Measurements from ENCODE around the gene SORBS1.

DNA sequence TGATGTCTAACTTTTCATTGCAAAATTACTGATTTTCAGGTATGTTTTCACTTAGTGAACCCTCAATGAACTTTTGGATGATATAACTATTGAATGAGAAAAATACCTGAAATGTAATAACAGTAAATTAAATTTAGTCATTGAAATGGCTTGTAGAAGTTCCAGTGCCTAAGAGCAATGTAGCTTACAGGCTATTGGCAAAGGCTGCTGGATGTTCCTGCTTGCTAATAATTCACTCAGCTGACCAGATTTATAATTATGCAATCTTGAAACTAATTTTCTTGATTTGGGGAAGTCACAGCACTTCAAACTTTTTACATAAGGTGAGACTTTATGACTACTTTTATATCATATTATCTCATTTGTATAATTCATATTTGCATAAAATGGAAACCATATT lies 73.2 kb downstream of the SORBS1 start:
- TF ChIP-seq, protein P1, sequence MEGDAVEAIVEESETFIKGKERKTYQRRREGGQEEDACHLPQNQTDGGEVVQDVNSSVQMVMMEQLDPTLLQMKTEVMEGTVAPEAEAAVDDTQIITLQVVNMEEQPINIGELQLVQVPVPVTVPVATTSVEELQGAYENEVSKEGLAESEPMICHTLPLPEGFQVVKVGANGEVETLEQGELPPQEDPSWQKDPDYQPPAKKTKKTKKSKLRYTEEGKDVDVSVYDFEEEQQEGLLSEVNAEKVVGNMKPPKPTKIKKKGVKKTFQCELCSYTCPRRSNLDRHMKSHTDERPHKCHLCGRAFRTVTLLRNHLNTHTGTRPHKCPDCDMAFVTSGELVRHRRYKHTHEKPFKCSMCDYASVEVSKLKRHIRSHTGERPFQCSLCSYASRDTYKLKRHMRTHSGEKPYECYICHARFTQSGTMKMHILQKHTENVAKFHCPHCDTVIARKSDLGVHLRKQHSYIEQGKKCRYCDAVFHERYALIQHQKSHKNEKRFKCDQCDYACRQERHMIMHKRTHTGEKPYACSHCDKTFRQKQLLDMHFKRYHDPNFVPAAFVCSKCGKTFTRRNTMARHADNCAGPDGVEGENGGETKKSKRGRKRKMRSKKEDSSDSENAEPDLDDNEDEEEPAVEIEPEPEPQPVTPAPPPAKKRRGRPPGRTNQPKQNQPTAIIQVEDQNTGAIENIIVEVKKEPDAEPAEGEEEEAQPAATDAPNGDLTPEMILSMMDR (IDR thresholded peaks at IDR 0.05; ENCODE audit: low read depth, low read length, missing input control), result no peak
- peak in 1 of 2 donors; percentile 10 for TF ChIP-seq RAD21 (IDR thresholded peaks at IDR 0.05)
- TF ChIP-seq, protein P2, sequence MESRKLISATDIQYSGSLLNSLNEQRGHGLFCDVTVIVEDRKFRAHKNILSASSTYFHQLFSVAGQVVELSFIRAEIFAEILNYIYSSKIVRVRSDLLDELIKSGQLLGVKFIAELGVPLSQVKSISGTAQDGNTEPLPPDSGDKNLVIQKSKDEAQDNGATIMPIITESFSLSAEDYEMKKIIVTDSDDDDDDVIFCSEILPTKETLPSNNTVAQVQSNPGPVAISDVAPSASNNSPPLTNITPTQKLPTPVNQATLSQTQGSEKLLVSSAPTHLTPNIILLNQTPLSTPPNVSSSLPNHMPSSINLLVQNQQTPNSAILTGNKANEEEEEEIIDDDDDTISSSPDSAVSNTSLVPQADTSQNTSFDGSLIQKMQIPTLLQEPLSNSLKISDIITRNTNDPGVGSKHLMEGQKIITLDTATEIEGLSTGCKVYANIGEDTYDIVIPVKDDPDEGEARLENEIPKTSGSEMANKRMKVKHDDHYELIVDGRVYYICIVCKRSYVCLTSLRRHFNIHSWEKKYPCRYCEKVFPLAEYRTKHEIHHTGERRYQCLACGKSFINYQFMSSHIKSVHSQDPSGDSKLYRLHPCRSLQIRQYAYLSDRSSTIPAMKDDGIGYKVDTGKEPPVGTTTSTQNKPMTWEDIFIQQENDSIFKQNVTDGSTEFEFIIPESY (IDR thresholded peaks at IDR 0.05), result no peak
- TF ChIP-seq, protein P3, sequence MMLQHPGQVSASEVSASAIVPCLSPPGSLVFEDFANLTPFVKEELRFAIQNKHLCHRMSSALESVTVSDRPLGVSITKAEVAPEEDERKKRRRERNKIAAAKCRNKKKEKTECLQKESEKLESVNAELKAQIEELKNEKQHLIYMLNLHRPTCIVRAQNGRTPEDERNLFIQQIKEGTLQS (IDR thresholded peaks at IDR 0.05), result no peak
- TF ChIP-seq, protein P4, sequence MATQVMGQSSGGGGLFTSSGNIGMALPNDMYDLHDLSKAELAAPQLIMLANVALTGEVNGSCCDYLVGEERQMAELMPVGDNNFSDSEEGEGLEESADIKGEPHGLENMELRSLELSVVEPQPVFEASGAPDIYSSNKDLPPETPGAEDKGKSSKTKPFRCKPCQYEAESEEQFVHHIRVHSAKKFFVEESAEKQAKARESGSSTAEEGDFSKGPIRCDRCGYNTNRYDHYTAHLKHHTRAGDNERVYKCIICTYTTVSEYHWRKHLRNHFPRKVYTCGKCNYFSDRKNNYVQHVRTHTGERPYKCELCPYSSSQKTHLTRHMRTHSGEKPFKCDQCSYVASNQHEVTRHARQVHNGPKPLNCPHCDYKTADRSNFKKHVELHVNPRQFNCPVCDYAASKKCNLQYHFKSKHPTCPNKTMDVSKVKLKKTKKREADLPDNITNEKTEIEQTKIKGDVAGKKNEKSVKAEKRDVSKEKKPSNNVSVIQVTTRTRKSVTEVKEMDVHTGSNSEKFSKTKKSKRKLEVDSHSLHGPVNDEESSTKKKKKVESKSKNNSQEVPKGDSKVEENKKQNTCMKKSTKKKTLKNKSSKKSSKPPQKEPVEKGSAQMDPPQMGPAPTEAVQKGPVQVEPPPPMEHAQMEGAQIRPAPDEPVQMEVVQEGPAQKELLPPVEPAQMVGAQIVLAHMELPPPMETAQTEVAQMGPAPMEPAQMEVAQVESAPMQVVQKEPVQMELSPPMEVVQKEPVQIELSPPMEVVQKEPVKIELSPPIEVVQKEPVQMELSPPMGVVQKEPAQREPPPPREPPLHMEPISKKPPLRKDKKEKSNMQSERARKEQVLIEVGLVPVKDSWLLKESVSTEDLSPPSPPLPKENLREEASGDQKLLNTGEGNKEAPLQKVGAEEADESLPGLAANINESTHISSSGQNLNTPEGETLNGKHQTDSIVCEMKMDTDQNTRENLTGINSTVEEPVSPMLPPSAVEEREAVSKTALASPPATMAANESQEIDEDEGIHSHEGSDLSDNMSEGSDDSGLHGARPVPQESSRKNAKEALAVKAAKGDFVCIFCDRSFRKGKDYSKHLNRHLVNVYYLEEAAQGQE (IDR thresholded peaks at IDR 0.05), result no peak
- no peak for TF ChIP-seq TAF1 (conservative IDR thresholded peaks at IDR 0.05)

All from liver (tissue), 3 donors.